HepG2 (cell line): ENCODE results near the gene FOXN3. TPM values are rescaled to one million over a fixed set of nuclear protein-coding genes. Genes with fewer than 3 reads are reported as not detected.

Experiments used
- ATAC-seq: fragments of 200-7000 bp; cut with Tn5 transposase; 3 replicates; pipeline ENCODE4 v1.9.1; 2020; ENCODE audit warnings: mild to moderate bottlenecking, moderate library complexity
- BruUV-seq: library from RNA; stranded (reverse); fragments of 400-500 nt; replicated peaks from 2 replicates; lab custom pipeline; 2021; lab: Mats Ljungman, UMichigan
- CTCF ChIA-PET: fragments of 300-600 bp; formaldehyde crosslinking; extraction: SDS; loops from one replicate; lab custom pipeline; 2021; ENCODE audit warnings: low total read pairs, inconsistent platforms, low intra/inter-chr PET ratio; lab: Yijun Ruan, JAX
- POLR2A ChIA-PET: fragments of 350-600 bp; sonication (Branson Sonifier 250); formaldehyde crosslinking; loops from one replicate; lab custom pipeline; 2020; ENCODE audit warnings: antibody characterized with exemption, inconsistent platforms; lab: Yijun Ruan, JAX
- DNase-seq: peaks from one replicate; pipeline ENCODE4 v3.0.0-alpha.2; 2015; ENCODE audit warnings: low spot score
- FAIRE-seq: peaks from 3 replicates; lab custom pipeline; 2011; peaks lifted over from hg19 to GRCh38; lab: Jason Lieb, UNC
- H2AFZ ChIP-seq: one replicate; pipeline ENCODE4 v1.6.1; 2011; ENCODE audit warnings: low read length, inconsistent platforms
- H3K27ac ChIP-seq: fragments of 300-600 bp; 3 replicates; pipeline ENCODE4 v1.8.0; 2011; ENCODE audit warnings: mixed run types, mild to moderate bottlenecking, mixed read lengths, low read length, inconsistent platforms; ENCODE audit not compliant: insufficient read depth; ENCODE audit errors: extremely low read length
- H3K27me3 ChIP-seq, 2 experiments: fragments of 200-600 bp in 1 of 2; 2 replicates in 1 of 2; 3 replicates in 1 of 2; pipeline versions ENCODE4 v1.6.0 to v1.8.0; 2011; ENCODE audit warnings: low read length in 2 of 2, mild to moderate bottlenecking in 2 of 2, moderate library complexity in 2 of 2, inconsistent platforms in 1 of 2; ENCODE audit not compliant: insufficient read depth in 2 of 2, control insufficient read depth in 1 of 2
- H3K36me3 ChIP-seq, 2 experiments: fragments of 200-600 bp in 1 of 2; replicated peaks in 1 of 2; 2 replicates in 1 of 2; 3 replicates in 1 of 2; pipeline versions ENCODE4 v1.5.1 to v1.8.0; 2011; ENCODE audit warnings: low read length in 2 of 2, inconsistent platforms in 1 of 2; ENCODE audit not compliant: insufficient read depth in 2 of 2, control insufficient read depth in 1 of 2
- H3K4me1 ChIP-seq: 2 replicates; pipeline ENCODE4 v1.5.1; 2012; ENCODE audit warnings: low read length, inconsistent platforms; ENCODE audit not compliant: insufficient read depth
- H3K4me2 ChIP-seq: 2 replicates; pipeline ENCODE4 v1.6.0; 2011; ENCODE audit warnings: low read depth, low read length, inconsistent platforms
- H3K4me3 ChIP-seq, 3 experiments: fragments of 200-600 bp in 1 of 3; sonication (generic), shearing (Covaris generic) in 1 of 3; replicated peaks in 1 of 3; 2 replicates each; pipeline ENCODE4 v1.5.1; 2011 to 2016; ENCODE audit warnings: low read length in 3 of 3, inconsistent platforms in 2 of 3, low read depth in 2 of 3, mild to moderate bottlenecking in 2 of 3, control low read depth in 1 of 3, mixed read lengths in 1 of 3; ENCODE audit not compliant: insufficient read depth in 1 of 3
- H3K79me2 ChIP-seq: one replicate; pipeline ENCODE4 v1.6.1; 2011; ENCODE audit warnings: low read length, inconsistent platforms; ENCODE audit not compliant: insufficient read depth
- H3K9ac ChIP-seq: 2 replicates; pipeline ENCODE4 v1.6.0; 2011; ENCODE audit warnings: mild to moderate bottlenecking, low read depth, low read length, inconsistent platforms; ENCODE audit not compliant: insufficient read depth
- H3K9me3 ChIP-seq: 2 replicates; pipeline ENCODE4 v1.5.1; 2012; ENCODE audit warnings: mild to moderate bottlenecking, low read length
- H4K20me1 ChIP-seq: 2 replicates; pipeline ENCODE4 v1.6.0; 2011; ENCODE audit warnings: inconsistent platforms, mild to moderate bottlenecking, low read length, moderate library complexity; ENCODE audit not compliant: insufficient read depth
- STAG1 ChIP-seq: sonication (generic); formaldehyde crosslinking; IDR thresholded peaks from 2 replicates; pipeline ENCODE4 v1.4.0; 2020; ENCODE audit warnings: missing genetic modification reagents
- WGBS: methylation state at CpG from one replicate; pipeline ENCODE4 v1.1.6; 2017; ENCODE audit warnings: low lambda C conversion rate; 5-methylcytosine and 5-hydroxymethylcytosine counted together
- in situ Hi-C: cut with HindIII; loops from 2 replicates; pipeline ENCODE4 v1.10.0; 2017; ENCODE audit warnings: low pct_unique_long_range_greater_than_20kb; ENCODE audit not compliant: extremely low pct_ligation_motif_present
- intact Hi-C: fragments of 100-400 bp; cut with micrococcal nuclease; formaldehyde crosslinking; loops from one replicate; pipeline ENCODE4 v1.10.0; 2022; ENCODE audit not compliant: unreplicated experiment
- polyA plus RNA-seq, 8 experiments: library from polyadenylated mRNA; depleted of rRNA in 3 of 8; stranded (reverse) in 7 of 8; unstranded in 1 of 8; fragments of >200 nt; fragmentation: Illumina TruSeq in 4 of 8; extraction: Trizol in 4 of 8; gene quantifications; 2 replicates each; pipeline versions ENCODE4 v1.2.1 to v1.2.3, GENCODE V29; 2011 to 2016; ENCODE audit warnings: low read depth in 4 of 8, missing spikeins in 1 of 8, mixed read lengths in 1 of 8; ENCODE audit not compliant: insufficient read depth in 1 of 8
- total RNA-seq, 5 experiments: library from RNA; depleted of rRNA; stranded (reverse); fragments of >200 nt; fragmentation: Illumina TruSeq; extraction: Trizol; gene quantifications; 2 replicates each; pipeline ENCODE4 v1.2.3, GENCODE V29; 2016; ENCODE audit warnings: low read depth in 1 of 5
- TF ChIP-seq, protein P1 (sequence below), 2 experiments: sonication (generic) in 1 of 2; formaldehyde crosslinking in 1 of 2; IDR thresholded peaks; 2 replicates each; pipeline versions ENCODE4 v1.5.1 to v1.6.1; 2011 to 2020; ENCODE audit warnings: borderline replicate concordance in 1 of 2, low read depth in 1 of 2, low read length in 1 of 2, mild to moderate bottlenecking in 1 of 2, missing genetic modification reagents in 1 of 2, moderate library complexity in 1 of 2
- TF ChIP-seq, protein P2 (sequence below): sonication (generic); formaldehyde crosslinking; IDR thresholded peaks from 2 replicates; pipeline ENCODE4 v1.5.1; 2020; ENCODE audit warnings: mild to moderate bottlenecking, missing genetic modification reagents, moderate library complexity
- TF ChIP-seq, protein P3 (sequence below), 2 experiments: sonication (generic) in 1 of 2; formaldehyde crosslinking in 1 of 2; IDR thresholded peaks; 2 replicates each; pipeline versions ENCODE4 v1.4.0 to v1.6.1; 2018 to 2020; ENCODE audit warnings: missing genetic modification reagents in 2 of 2, borderline replicate concordance in 1 of 2, low read depth in 1 of 2, mild to moderate bottlenecking in 1 of 2, missing biosample characterization in 1 of 2

FOXN3 gene
- total and polyA plus RNA-seq, 2 of the 13 experiments (the other 11 are each of a cell fraction or from before 2014, with no cell fraction given): 32.4 to 70.2 TPM

DNA sequence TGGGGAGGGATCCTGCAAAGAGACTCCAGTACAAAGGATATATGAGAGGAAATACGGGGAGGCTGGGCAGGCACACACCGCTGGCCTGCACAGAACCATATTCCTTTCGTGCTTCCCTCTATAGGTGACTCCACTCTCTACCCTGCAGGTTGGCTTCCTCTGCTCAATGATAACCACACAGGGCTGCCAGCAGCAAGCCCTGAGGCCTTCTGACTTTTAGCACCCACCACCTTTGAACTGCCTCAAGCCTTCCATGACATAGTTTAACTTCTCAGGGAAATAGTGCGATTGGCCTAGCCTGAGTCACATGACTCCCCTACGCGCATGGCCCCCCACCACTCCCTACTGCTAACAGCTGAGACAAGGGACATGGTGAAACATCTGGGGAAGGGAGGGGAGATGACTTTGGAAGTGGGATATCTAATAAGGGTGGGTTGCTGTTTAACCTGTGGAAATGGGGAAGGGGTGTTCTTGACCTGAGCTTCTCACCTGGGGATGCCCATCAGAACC is 3.0 kb upstream of the FOXN3 start (continued):
- TF ChIP-seq, protein P1, sequence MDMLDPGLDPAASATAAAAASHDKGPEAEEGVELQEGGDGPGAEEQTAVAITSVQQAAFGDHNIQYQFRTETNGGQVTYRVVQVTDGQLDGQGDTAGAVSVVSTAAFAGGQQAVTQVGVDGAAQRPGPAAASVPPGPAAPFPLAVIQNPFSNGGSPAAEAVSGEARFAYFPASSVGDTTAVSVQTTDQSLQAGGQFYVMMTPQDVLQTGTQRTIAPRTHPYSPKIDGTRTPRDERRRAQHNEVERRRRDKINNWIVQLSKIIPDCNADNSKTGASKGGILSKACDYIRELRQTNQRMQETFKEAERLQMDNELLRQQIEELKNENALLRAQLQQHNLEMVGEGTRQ (IDR thresholded peaks at IDR 0.05; ENCODE audit: low read depth, low read length): no peak
- TF ChIP-seq, protein P1 (CRISPR knock-in tag; IDR thresholded peaks at IDR 0.05; ENCODE audit: borderline replicate concordance): peak; percentile 24; the same call in 1 of the 2 replicates
- TF ChIP-seq, protein P2, sequence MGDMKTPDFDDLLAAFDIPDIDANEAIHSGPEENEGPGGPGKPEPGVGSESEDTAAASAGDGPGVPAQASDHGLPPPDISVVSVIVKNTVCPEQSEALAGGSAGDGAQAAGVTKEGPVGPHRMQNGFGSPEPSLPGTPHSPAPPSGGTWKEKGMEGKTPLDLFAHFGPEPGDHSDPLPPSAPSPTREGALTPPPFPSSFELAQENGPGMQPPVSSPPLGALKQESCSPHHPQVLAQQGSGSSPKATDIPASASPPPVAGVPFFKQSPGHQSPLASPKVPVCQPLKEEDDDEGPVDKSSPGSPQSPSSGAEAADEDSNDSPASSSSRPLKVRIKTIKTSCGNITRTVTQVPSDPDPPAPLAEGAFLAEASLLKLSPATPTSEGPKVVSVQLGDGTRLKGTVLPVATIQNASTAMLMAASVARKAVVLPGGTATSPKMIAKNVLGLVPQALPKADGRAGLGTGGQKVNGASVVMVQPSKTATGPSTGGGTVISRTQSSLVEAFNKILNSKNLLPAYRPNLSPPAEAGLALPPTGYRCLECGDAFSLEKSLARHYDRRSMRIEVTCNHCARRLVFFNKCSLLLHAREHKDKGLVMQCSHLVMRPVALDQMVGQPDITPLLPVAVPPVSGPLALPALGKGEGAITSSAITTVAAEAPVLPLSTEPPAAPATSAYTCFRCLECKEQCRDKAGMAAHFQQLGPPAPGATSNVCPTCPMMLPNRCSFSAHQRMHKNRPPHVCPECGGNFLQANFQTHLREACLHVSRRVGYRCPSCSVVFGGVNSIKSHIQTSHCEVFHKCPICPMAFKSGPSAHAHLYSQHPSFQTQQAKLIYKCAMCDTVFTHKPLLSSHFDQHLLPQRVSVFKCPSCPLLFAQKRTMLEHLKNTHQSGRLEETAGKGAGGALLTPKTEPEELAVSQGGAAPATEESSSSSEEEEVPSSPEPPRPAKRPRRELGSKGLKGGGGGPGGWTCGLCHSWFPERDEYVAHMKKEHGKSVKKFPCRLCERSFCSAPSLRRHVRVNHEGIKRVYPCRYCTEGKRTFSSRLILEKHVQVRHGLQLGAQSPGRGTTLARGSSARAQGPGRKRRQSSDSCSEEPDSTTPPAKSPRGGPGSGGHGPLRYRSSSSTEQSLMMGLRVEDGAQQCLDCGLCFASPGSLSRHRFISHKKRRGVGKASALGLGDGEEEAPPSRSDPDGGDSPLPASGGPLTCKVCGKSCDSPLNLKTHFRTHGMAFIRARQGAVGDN: peak; percentile 19; the same call in 1 of the 2 replicates
- TF ChIP-seq, all 625 proteins: peak for 6

DNA sequence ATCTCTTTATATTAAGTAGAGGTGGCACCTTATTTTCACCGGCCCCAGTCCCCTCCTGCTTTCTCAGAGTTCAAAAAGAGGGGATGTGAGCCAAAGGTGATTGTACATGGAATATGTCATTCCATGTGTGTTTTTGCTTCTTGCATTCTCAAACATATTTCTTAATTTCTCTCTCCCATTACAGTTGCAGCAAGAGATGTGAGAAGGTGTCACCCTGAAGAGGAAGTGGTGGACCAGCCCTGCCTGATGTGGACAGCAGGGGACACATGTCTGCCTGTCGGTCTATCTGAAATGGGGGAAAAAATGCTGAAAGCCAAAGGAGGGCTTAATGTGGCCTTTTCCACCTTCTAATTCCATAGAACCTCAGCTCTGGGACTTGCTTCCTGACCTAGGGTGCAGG is 1.9 kb upstream of the FOXN3 start:
- CTCF ChIA-PET: no interaction called here
- FAIRE-seq (no peak), DNase-seq (no peak), ATAC-seq (no peak)
- Histone ChIP-seq H3K4me3 (no peak overlapping the region), H3K4me1 (peaks cover 63% of the 10 kb centered on the region), H3K27me3 (no peaks in the 10 kb centered on the region), H3K27ac (no peak overlapping the region), H3K4me2 (no peak overlapping the region), H3K36me3 (peaks cover 0 to 1% of the 10 kb centered on the region in 2 experiments; a peak in 1 of 5 replicates), H3K79me2 (peaks cover 26% of the 10 kb centered on the region), H4K20me1 (0 out of 2 replicates have a peak, but pooled peaks cover 3% of the 10 kb centered on the region), H3K9me3 (no peaks in the 10 kb centered on the region), H2AFZ (no peak overlapping the region), H3K9ac (no peak overlapping the region)
- in situ Hi-C loops (loop anchor here (5.0 to 25.0 kb wide), 2 partner anchors 377 to 493 kb away; no protein-coding TSS in a partner anchor), intact Hi-C loops (loop anchor here (1.0 to 10.0 kb wide), 9 partner anchors 52 to 493 kb away; no protein-coding TSS in a partner anchor)
- BruUV-seq: no TSS peak
- WGBS: 100% methylated on average over 2 of the region's 2 CpGs
- POLR2A ChIA-PET: interaction anchor here (0.6 kb wide), 1 partner anchor 146 kb away, joined by 4 read pairs; no protein-coding TSS in a partner anchor
- 0 out of 2 replicates have a peak, but pooled peaks have one; percentile 6 for TF ChIP-seq STAG1 (CRISPR knock-in tag)
- TF ChIP-seq, protein P3, sequence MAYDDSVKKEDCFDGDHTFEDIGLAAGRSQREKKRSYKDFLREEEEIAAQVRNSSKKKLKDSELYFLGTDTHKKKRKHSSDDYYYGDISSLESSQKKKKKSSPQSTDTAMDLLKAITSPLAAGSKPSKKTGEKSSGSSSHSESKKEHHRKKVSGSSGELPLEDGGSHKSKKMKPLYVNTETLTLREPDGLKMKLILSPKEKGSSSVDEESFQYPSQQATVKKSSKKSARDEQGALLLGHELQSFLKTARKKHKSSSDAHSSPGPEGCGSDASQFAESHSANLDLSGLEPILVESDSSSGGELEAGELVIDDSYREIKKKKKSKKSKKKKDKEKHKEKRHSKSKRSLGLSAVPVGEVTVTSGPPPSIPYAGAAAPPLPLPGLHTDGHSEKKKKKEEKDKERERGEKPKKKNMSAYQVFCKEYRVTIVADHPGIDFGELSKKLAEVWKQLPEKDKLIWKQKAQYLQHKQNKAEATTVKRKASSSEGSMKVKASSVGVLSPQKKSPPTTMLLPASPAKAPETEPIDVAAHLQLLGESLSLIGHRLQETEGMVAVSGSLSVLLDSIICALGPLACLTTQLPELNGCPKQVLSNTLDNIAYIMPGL (CRISPR knock-in tag; IDR thresholded peaks at IDR 0.05; ENCODE audit: borderline replicate concordance in 1 of 2, low read depth in 1 of 2): no peak
